Esophagus muscularis mucosa (tissue), 4 donors: ENCODE results near the gene TEX44. TPM values are rescaled to one million over a fixed set of nuclear protein-coding genes. Genes with fewer than 3 reads are reported as not detected.
"Not testable (repeated sequence)": the region's sequence is repeated elsewhere in the genome, so short reads cannot be mapped to it uniquely, and the experiment has no call there.

Experiments used
- DNase-seq: peaks from one replicate; pipeline ENCODE4 v3.0.0-alpha.2; 2017; ENCODE audit errors: extremely low spot score
- H3K27ac ChIP-seq, 4 donors: fragments of 200-600 bp; sonication (generic); replicated peaks in 1 of 4; 1 replicate in 3 of 4; 2 replicates in 1 of 4; pipeline ENCODE4 v1.5.1; 2016 to 2019; ENCODE audit warnings: mild to moderate bottlenecking in 1 of 4
- H3K27me3 ChIP-seq, 4 donors: fragments of 200-600 bp; sonication (generic); one replicate each; pipeline versions ENCODE4 v1.5.1 to v1.6.0; 2016 to 2019
- H3K36me3 ChIP-seq, 4 donors: fragments of 200-600 bp; sonication (generic); one replicate each; pipeline ENCODE4 v1.5.1; 2016 to 2019
- H3K4me1 ChIP-seq, 4 donors: fragments of 200-600 bp; sonication (generic); one replicate each; pipeline ENCODE4 v1.5.1; 2016 to 2019
- H3K4me3 ChIP-seq, 4 donors: fragments of 200-600 bp; sonication (generic); 1 replicate in 2 of 4; 2 replicates in 2 of 4; pipeline ENCODE4 v1.5.1; 2016 to 2019; ENCODE audit warnings: mild to moderate bottlenecking in 4 of 4, moderate library complexity in 1 of 4
- H3K9me3 ChIP-seq, 4 donors: fragments of 200-600 bp; sonication (generic); 1 replicate in 3 of 4; 2 replicates in 1 of 4; pipeline ENCODE4 v1.5.1; 2016 to 2019
- EP300 ChIP-seq: sonication (generic); formaldehyde crosslinking; IDR thresholded peaks from one replicate; pipeline ENCODE4 v1.6.1; 2017; ENCODE audit warnings: antibody characterized with exemption
- POLR2A ChIP-seq: fragments of 450-650 bp; IDR thresholded peaks from one replicate; pipeline ENCODE4 v1.6.1; 2017; ENCODE audit warnings: antibody characterized with exemption, moderate library complexity, mild to moderate bottlenecking, low read depth
- POLR2AphosphoS5 ChIP-seq, 2 donors: sonication (generic); formaldehyde crosslinking; IDR thresholded peaks; one replicate each; pipeline ENCODE4 v1.6.1; 2017; ENCODE audit warnings: antibody characterized with exemption in 2 of 2
- WGBS: methylation state at CpG from one replicate; pipeline ENCODE4 v1.1.5; 2018; 5-methylcytosine and 5-hydroxymethylcytosine counted together
- intact Hi-C: fragments of 100-400 bp; cut with DNase I; formaldehyde crosslinking; loops from one replicate; pipeline ENCODE4 v1.15.1; 2023
- total RNA-seq, 4 donors: library from RNA; depleted of rRNA; stranded (reverse); fragments of >200 nt; gene quantifications; one replicate each; pipeline versions ENCODE4 v1.1.0 to v1.2.1, GENCODE V29; 2016
- TF ChIP-seq, protein P1 (sequence below), 3 experiments: fragments of 200-600 bp in 2 of 3; fragments of 450-650 bp in 1 of 3; sonication (generic) in 2 of 3; IDR thresholded peaks; one replicate each; pipeline ENCODE4 v1.5.1; 2017 to 2019; ENCODE audit warnings: antibody characterized with exemption in 3 of 3, mild to moderate bottlenecking in 2 of 3, moderate library complexity in 1 of 3

The TEX44 gene
- total RNA-seq, 4 donors from 2014 or later, result not detected

DNA sequence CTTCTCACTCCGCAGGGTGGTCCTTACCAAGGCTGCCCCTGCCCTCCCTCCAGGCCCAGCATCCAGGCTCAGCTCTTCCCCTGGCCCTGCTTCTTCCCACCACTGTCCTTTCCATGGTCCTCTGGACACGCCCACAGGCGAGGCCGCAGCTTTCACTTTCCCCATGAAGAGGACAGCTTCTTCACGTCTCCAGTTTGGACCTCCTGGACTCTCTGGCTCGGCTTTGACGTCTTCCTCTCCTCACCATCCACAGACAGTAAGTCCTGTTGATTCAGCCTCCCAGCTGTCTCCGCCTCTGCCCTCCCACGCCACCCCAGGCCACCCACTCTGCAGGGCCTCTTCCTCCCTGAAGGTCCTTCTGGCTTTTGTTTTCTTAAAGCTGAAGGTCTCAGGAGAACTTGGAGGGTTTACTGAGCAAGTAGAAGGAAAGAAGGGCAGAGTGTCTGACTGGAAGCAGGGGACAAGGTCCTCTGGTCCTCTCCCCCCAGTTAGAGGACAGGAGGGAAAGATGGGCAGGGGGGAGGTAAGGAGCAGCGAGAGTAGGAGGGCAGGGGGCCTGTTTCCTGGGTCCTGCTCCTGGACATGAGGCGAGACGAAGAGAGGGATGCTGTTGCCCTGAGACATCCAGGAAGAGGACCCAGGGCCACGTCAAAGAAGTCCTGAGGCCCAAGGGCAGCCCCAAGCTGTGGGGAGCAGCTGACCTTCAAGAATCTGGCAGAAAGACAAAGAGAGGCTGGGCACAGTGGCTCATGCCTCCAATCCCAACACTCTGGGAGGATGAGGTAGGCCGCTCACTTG lies 37.7 kb upstream of the TEX44 start:
- 48% methylated on average over 14 of the region's 14 CpGs for WGBS
- intact Hi-C loops, result loop anchor here (5.0 kb wide), 1 partner anchor 38 kb away; no protein-coding TSS in a partner anchor
- peaks cover 0 to 13% (median 6%) of the 10 kb centered on the region in 4 donors for H3K9me3 ChIP-seq
- no peaks in the 10 kb centered on the region for H3K27me3 ChIP-seq
- TF ChIP-seq POLR2A (no peak), EP300 (no peak), POLR2AphosphoS5 (IDR thresholded peaks at IDR 0.05) (peak in 1 of 2 donors; percentile 42)
- TF ChIP-seq, protein P1, sequence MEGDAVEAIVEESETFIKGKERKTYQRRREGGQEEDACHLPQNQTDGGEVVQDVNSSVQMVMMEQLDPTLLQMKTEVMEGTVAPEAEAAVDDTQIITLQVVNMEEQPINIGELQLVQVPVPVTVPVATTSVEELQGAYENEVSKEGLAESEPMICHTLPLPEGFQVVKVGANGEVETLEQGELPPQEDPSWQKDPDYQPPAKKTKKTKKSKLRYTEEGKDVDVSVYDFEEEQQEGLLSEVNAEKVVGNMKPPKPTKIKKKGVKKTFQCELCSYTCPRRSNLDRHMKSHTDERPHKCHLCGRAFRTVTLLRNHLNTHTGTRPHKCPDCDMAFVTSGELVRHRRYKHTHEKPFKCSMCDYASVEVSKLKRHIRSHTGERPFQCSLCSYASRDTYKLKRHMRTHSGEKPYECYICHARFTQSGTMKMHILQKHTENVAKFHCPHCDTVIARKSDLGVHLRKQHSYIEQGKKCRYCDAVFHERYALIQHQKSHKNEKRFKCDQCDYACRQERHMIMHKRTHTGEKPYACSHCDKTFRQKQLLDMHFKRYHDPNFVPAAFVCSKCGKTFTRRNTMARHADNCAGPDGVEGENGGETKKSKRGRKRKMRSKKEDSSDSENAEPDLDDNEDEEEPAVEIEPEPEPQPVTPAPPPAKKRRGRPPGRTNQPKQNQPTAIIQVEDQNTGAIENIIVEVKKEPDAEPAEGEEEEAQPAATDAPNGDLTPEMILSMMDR (IDR thresholded peaks at IDR 0.05), result no peak
- DNase-seq, result no peak
- H3K4me3 ChIP-seq, result peak overlapping the region; percentile 27 to 32 (median 30)
- no peaks in the 10 kb centered on the region for H3K36me3 ChIP-seq
- H3K4me1 ChIP-seq, result peaks cover 16 to 24% (median 21%) of the 10 kb centered on the region in 4 donors
- H3K27ac ChIP-seq, result peak overlapping the region; percentile 68 to 79 (median 73)

DNA sequence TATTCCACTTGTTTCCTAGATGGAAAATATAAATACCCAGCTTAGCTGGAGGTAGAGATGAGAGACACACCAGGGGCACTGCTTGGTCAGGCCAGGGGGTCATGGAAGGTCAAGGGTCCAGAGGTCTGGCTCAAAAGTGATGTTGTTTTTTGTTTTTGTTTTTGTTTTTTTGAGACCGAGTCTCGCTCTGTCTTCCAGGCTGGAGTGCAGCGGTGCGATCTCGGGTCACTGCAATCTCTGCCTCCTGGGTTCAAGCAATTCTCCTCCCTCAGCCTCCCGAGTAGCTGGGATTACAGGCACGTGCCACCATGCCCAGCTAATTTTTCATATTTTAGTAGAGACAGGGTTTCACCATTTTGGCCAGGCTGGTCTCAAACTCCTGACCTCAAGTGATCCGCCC lies 36.2 kb upstream of the TEX44 start:
- intact Hi-C loops, result loop anchor here (2.0 to 5.0 kb wide), 2 partner anchors 39 to 74 kb away; no protein-coding TSS in a partner anchor
- H3K27ac ChIP-seq, DNase-seq, H3K4me3 ChIP-seq, H3K27me3 ChIP-seq, H3K36me3 ChIP-seq: not testable (repeated sequence)
- 95% methylated on average over 8 of the region's 8 CpGs for WGBS
- Histone ChIP-seq H3K4me1 (peaks cover 16 to 24% (median 21%) of the 10 kb centered on the region in 4 donors), H3K9me3 (peaks cover 0 to 13% (median 6%) of the 10 kb centered on the region in 4 donors)

DNA sequence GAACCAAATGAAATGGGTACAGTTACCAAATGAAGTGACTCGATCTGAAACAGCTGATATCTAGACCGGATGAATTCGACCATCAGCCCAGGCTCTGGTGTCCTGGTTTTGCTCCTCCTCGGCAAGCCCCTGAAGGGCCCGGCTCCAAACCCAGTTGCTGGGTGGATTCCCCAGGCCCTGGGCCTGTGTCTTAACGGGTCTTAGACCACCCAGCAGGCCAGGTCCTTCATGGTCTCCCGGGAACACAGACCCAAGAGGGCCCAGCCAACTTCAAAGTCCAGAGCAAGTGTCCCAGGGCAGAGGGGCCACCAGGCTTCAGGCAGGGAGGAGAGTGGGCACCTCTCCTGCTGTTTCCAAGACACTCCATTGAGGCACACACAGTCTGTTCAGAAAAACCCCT lies 35.7 kb upstream of the TEX44 start:
- TF ChIP-seq POLR2A (no peak), POLR2AphosphoS5 (IDR thresholded peaks at IDR 0.05) (no peak), EP300 (no peak)
- TF ChIP-seq, protein P1 (IDR thresholded peaks at IDR 0.05), result no peak
- intact Hi-C loops, result loop anchor here (2.0 to 5.0 kb wide), 2 partner anchors 40 to 74 kb away; no protein-coding TSS in a partner anchor
- Histone ChIP-seq H3K27ac (peak overlapping the region in 3 of 4 donors; percentile 23 to 65 (median 65)), H3K36me3 (no peaks in the 10 kb centered on the region), H3K27me3 (no peaks in the 10 kb centered on the region), H3K9me3 (peaks cover 0 to 13% (median 6%) of the 10 kb centered on the region in 4 donors), H3K4me1 (peaks cover 16 to 24% (median 21%) of the 10 kb centered on the region in 4 donors), H3K4me3 (no peak overlapping the region)
- DNase-seq, result no peak
- 87% methylated on average over 6 of the region's 7 CpGs for WGBS

DNA sequence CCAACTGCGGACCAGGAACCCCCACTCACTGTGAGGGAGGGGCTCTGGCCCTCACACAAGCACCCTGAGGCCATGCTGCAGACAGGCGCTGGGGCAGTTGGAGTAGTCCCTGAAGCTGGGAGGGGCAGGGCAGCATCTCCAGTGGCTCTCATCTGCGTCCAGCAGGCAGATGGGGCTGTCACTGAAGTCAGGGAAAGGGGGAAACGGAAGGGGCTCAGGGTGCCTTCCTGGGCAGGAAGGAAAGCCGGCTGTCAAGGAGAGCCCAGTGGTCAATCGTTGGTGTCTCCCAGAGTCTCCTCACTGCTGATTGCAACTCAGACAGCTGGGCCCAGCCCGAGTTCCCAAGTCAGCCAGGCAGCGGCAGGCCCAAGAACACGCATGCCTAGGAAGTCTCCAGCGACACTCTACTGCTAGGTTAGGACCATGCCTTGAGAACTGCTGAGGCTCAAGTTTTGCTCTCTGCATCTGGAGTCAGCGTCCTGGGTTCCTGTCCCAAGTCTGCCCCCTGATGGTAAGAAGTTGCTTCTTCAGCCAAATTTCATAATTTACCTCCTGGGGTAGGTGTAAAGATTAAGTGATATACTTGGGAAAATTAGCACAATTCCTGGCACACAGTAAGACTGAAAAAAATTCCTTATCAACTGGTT lies 35.0 kb upstream of the TEX44 start:
- Histone ChIP-seq H3K36me3 (no peaks in the 10 kb centered on the region), H3K27me3 (no peaks in the 10 kb centered on the region), H3K4me1 (peaks cover 16 to 24% (median 21%) of the 10 kb centered on the region in 4 donors), H3K9me3 (peaks cover 0 to 7% (median 3%) of the 10 kb centered on the region in 4 donors), H3K27ac (peak overlapping the region; percentile 23 to 65 (median 55)), H3K4me3 (no peak overlapping the region)
- TF ChIP-seq EP300, result no peak
- TF ChIP-seq, protein P1 (IDR thresholded peaks at IDR 0.05), result peak; percentile 55 to 81 (median 63)
- DNase-seq, result peak; percentile 94
- 47% methylated on average over 10 of the region's 11 CpGs for WGBS
- intact Hi-C loops, result loop anchor here (1.0 to 5.0 kb wide), 3 partner anchors 27 to 75 kb away; partner anchors contain the start of gene NMUR1

DNA sequence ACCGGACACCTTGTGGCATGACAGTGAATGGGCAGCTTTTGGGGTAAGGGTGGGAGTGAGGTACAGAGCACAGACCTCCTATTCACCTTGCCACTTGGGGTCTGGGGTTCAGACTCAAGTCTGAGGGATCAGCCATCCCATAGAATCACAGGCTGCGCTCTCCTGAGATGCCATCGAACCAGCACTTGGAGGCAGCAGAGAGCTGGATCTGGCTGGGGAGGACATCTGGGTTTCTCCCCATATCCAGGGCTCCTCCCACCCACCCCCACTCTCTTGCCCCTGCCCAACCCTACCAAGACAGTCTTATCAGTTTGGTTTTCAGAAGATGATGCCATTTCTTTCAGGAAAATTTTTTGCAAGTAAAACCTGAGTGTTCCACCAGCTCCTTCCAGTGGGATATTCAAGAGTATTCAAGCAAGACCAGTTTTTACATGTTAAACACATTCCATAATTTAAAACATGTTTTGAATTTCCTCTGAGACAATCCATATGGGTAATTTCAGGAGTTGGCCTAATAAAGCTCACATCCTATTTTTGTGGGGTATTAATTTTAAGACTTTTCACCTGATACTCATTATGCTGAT lies 29.2 kb upstream of the TEX44 start:
- WGBS, result 37% methylated on average over 2 of the region's 3 CpGs
- H3K9me3 ChIP-seq, result peaks cover 0 to 3% (median 0%) of the 10 kb centered on the region in 4 donors
- H3K36me3 ChIP-seq, result no peaks in the 10 kb centered on the region
- intact Hi-C loops, result loop anchor here (2.0 kb wide), 1 partner anchor 39 kb away; no protein-coding TSS in a partner anchor
- H3K27me3 ChIP-seq, result no peaks in the 10 kb centered on the region
- no peak for DNase-seq
- peaks cover 0 to 2% (median 0%) of the 10 kb centered on the region in 4 donors for H3K4me1 ChIP-seq
- no peak overlapping the region for H3K4me3 ChIP-seq
- no peak overlapping the region for H3K27ac ChIP-seq
- no peak for TF ChIP-seq POLR2AphosphoS5 (IDR thresholded peaks at IDR 0.05)
- TF ChIP-seq EP300, result no peak
- TF ChIP-seq POLR2A, result no peak
- TF ChIP-seq, protein P1 (IDR thresholded peaks at IDR 0.05), result peak; percentile 53 to 79 (median 61)
